T47D (cell line): ENCODE data around the gene FFAR3.
"Not testable (repeated sequence)": the region's sequence is repeated elsewhere in the genome, so short reads cannot be mapped to it uniquely, and the experiment has no call there.

ENCODE experiments used
- DNase-seq, 2 experiments: peaks; one replicate each; pipeline versions ENCODE4 v3.0.0 to v3.0.0-alpha.2; 2011 to 2012; ENCODE audit warnings: low read depth in 1 of 2, low spot score in 1 of 2
- JUND ChIP-seq: IDR thresholded peaks from 2 replicates; pipeline ENCODE4 v1.6.1; 2012; ENCODE audit warnings: low read depth
- in situ Hi-C: cut with HindIII; loops from 2 replicates; pipeline ENCODE4 v1.10.0; 2016; ENCODE audit warnings: low sequenced_read_pairs, low pct_unique_long_range_greater_than_20kb

The FFAR3 gene

DNA sequence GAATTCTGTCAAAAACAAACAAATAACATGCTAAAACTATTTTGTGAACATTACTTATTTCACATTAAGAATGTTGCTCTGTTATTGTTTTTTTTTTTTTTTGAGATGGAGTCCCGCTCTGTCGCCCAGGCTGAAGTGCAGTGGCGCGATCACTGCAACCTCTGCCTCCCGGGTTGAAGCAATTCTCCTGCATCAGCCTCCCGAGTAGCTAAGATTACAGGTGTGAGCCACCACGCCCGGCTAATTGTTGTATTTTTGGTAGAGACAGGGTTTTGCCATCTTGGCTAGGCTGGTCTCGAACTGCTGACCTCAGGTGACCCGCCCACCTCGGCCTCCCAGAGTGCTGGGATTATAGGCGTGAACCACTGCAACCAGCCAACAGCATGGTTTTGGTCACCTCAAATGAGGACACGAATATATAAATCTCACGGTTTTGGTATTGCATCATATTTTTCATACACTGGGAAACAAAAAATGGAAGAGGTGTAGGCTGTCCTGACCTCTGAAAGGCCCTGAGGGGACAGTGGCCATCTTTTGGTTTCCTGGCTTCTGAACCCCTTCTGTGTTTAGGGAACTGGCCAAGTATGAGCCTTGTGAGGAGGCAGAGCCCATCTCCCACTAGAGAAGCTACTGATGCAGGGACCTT is 38.1 kb downstream of the FFAR3 start:
- in situ Hi-C loops: no loop called here
- no peak for DNase-seq
- TF ChIP-seq JUND: no peak

DNA sequence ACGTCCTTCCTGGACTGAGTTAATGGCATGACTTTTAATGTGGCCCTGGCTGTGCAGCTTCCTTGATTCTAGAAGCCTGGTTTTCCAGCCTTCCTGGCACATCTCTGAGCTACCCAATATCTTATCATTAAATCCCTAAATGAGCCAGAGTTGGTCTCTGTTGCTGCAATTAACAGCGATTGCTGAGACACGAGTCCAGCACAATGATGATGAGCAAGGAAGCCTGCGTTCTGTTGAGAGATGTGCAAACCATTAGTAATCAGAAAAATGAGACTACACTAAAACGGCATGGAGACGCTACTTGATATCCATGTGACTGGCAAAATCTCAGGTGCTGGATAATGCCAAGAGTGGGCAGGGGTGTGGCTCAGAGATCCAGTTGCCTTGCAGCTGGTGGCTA is 38.8 kb downstream of the FFAR3 start:
- in situ Hi-C loops: no loop called here
- TF ChIP-seq JUND: no peak
- no peak for DNase-seq

DNA sequence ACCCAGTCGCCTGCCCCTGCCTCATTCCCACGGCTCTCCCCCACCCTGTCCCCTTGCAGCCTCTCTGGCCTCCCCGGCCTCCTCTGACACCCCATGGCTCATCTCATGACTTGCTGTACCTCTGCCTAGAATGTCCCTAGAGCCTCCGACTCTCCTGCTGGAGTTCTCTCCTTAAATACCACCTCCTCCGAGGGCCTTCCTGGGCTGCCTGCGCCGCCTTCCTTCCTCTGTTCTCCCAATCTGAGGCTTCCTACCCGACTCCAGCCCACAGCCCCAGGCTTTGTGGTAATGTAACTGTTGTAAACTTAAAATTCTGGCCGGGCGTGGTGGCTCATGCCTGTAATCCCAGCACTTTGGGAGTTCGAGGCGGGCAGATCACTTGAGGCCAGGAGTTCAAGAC is 40.3 kb downstream of the FFAR3 start:
- in situ Hi-C loops: no loop called here

DNA sequence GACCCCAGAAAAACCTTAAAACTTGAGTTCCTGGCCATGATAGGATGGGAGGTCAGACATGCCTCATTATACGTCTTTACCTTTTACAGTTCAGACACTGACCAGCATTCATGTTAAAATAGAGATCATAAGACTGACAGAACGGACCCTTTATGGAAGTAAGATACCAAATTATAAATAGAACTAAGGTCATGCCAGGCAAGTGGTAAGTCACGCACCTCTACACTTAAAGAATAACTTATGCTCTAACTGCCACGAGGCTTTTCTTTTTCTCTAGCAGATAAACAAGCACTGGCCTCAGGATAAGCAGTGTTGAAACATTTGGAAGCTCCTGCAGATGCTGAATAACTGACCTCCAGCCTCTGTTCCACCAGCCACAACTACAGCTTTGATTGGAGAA is 41.0 kb downstream of the FFAR3 start:
- TF ChIP-seq JUND: no peak
- in situ Hi-C loops: no loop called here
- DNase-seq: no peak

More for the DNA sequence above, 40.3 kb downstream of the FFAR3 start:
- TF ChIP-seq JUND: no peak
- no peak for DNase-seq

DNA sequence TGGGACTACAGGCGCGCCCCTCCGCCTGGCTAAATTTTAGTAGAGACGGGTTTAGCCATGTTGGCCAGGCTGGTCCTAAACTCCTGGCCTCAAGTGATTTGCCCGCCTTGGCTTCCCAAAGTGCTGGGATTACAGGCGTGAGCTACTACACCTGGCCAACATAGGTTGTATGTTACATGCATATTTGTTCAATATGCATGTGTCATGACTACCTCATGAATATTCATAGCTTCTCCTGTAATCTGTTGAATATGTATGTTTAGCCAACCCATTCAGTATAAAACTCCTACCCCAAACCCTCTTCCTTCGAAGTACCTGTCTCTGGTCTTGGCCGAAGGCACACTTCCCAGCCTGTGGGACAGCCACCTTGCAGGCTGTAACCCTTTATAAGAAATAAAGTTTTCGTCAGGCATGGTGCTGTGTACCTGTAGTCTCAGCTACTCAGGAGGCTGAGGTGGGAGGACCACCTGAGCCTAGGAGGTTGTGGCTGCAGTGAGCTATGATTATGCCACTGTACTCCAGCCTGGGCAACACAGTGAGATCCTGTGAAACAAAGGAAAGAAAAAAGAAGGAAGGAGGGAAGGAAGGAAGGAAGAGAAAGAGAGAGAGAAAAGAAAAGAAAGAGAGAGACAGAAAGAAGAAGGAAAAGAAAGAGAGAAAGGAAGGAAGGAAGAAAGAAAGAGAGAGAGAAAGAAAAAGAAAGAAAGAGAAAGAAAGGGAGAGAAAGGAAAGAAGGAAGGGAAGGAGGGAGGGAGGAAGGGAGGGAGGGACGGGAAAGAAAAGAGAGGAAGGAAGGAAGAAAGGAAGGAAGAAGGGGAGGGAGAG is 41.9 kb downstream of the FFAR3 start:
- DNase-seq: no peak
- no peak for TF ChIP-seq JUND
- in situ Hi-C loops: no loop called here

DNA sequence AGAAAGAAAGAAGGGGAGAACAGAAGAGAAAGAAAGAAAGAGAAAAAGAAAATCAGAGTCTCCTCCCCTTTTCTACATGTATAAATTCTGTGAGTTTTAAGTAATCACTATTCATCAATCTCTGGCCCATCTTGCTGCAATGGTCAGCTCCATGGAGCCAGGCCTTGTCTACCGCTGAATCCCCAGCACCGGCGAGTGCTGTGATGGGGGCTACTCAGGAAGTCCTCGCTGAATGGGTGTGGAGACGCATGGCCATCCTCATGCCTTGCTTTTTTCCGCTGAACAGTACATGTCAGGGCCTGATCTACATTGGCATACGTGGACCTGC is 42.5 kb downstream of the FFAR3 start:
- in situ Hi-C loops: no loop called here
- TF ChIP-seq JUND: no peak
- no peak for DNase-seq

DNA sequence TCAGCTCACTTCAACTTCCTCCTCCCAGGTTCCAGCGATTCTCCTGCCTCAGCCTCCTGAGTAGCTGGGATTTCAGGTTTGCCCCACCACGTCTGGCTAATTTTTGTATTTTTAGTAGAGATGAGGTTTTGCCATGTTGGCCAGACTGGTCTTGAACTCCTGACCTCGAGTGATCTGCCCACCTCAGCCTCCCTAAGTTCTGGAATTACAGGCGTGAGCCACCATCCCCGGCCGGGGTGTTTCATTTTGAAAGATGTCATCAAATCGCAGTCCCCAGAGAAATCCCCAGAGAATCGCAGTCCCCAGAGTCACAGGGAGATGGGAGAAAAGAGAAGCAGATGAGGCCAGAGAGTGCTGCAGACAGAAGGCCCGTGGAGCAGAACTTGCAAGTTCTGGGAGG is 43.2 kb downstream of the FFAR3 start:
- in situ Hi-C loops, DNase-seq: not testable (repeated sequence)

DNA sequence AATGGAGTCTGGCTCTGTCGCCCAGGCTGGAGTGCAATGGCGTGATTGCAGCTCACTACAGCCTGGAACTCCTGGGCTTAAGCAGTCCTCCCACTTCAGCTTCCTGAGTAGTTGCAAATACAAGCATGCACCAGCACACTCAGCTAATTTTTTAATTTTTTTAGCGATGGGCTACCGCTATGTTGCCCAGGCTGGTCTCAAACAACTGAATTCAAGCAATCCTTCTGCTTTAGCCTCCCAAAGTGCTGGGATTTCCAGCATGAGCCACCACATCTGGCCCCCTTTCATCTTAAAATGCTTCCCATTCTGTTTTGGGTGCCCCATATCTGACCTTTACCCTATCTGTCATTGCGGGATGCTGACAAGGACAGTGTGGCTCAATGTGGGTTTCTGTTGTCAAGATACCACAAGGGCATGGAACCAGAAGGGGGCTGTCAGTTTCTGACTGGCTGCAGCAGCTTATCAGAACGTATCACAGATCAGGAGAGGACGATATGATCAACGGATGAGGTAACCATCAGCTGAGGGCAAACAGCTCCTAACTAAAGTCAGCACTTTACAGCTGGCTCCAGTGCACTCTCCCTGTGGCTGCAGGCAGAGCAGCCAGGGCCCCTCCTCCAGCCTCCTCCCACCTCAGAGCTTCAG is 45.0 kb downstream of the FFAR3 start:
- in situ Hi-C loops: no loop called here
- no peak for DNase-seq

DNA sequence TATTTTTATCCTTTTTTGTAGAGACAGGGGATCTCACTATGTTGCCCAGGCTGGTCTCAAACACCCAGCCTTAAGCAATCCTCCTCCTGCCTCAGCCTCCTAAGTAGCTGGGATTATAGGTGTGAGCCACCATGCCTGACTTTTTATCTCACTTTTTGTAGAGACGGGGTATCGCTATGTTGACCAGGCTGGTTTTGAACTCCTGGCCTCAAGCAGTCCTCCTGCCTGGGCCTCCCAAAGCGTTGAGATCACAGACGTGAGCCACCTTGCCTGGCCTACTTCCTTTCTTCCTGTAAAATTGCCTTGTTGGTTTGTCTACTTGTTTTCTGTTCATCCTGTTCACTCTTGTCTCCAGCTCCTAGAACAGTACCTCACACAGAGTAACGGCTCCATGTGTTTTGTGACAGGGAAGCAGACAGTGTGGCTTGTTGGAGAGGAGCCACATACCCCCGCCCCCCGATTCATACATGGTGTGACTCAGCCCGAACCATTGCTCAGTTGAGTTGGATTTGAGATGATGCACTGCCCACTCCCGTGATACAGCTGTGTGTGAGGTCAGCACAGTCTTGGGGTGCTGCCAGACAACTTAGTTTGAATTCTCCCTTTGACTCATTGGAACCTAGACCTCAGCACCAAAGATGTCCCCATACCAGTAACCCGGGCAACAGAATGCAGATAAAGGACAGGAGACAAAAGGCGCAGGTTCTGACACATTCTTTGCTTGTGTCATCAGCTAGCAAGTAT is 46.8 kb downstream of the FFAR3 start:
- DNase-seq: no peak
- no peak for TF ChIP-seq JUND
- in situ Hi-C loops: no loop called here

More for the DNA sequence above, 45.0 kb downstream of the FFAR3 start:
- no peak for TF ChIP-seq JUND

DNA sequence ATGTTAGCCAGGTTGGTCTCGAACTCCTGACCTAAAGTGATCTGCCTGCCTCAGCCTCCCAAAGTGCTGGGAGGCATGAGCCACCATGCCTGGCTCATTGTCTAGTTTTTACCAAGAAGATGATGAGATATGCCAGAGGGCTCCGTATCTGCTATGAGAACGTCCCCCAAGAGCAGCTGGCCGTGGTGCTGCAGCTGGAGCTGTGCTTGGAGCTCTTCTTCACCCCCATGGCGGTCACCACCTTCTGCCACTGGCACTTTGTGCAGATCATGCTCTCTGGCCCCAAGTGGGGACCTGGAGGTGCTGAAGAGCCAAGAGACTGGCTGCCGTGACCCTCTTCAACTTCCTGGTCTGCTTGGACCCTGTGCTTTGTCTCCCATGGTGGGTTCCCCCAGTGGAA is 49.4 kb downstream of the FFAR3 start:
- no peak for TF ChIP-seq JUND
- in situ Hi-C loops: no loop called here
- DNase-seq: no peak

DNA sequence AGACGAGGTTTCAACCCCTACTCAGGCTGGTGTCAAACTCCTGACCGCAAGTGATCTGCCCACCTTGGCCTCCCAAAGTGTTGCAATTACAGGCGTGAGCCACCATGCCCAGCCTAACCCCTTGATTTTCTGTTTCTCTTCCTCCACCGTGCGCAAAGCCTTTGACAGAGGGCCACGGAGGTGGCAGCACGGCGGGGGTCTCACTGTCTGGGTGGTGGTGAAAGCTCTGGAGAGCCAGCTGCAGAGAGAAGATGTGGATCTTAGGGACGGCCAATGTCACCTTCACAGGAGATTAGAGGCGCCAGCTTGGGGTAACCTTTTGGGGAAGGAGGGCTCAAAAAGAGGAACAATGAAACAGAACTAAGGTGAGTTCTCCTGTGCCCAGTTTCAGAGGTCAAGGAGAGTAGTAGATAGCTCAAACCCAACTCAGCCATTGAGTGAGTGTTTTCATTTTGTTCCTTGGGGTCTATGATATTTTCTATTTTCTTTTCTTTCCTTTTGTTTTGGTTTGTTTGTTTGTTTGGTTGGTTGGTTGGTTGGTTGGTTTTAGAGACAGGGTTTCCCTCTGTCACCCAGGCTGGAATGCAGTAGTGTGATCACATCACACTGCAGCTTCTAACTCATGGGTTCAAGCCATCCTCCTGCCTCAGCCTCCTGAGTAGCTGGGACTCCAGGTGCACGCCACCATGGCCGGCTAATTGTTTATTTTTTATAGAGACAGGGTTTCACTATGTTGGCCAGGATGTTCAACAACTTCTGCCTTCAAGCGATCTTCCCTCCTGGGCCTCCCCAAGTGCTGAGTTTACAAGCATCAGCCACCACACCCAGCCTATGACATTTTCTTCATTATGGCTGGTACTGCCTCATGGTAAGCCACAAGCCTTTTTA is 50.3 kb downstream of the FFAR3 start:
- in situ Hi-C loops: no loop called here
- DNase-seq: no peak
- TF ChIP-seq JUND: no peak

DNA sequence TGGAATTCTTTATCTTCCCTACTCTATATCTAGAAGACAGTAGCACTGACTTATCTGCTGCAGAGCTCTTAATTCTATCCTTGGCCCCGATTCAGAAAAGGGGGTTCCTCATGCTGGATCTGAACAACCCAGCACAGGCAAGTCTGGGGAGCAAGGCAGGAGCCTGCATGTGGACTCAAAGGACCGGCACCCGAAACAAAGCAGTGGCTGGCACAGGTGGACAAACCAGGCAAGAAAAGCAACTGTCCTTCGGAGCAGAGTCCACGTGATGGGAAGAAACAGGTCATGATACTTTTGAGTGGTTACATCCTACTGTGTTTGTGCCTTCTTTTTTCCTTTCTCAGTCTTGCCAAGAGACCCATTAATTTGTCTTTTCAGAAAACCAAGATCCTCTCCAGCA is 50.9 kb downstream of the FFAR3 start:
- TF ChIP-seq JUND: no peak
- in situ Hi-C loops: no loop called here
- DNase-seq: no peak
